IMR-90 (cell line): ENCODE results near the gene UBXN11. TPM values are rescaled to one million over a fixed set of nuclear protein-coding genes. Genes with fewer than 3 reads are reported as not detected.
A peak's percentile ranks its signal among the peaks of the same experiment; 100 is the strongest.

Experiments
- ATAC-seq: fragments of 200-7000 bp; cut with Tn5 transposase; 2 replicates; pipeline ENCODE4 v1.9.1; 2020; ENCODE audit warnings: low read depth, mild to moderate bottlenecking, moderate library complexity
- BruUV-seq: library from RNA; stranded (reverse); fragments of 400-500 nt; replicated peaks from 2 replicates; lab custom pipeline; 2021; lab: Mats Ljungman, UMichigan
- CTCF ChIA-PET: fragments of 300-600 bp; formaldehyde crosslinking; extraction: SDS; loops from one replicate; lab custom pipeline; 2021; ENCODE audit warnings: antibody characterized with exemption; lab: Yijun Ruan, JAX
- POLR2A ChIA-PET: fragments of 300-600 bp; sonication (Branson Sonifier 250); formaldehyde crosslinking; loops from one replicate; lab custom pipeline; 2022; ENCODE audit warnings: antibody characterized with exemption; ENCODE audit not compliant: unreplicated experiment; lab: Charles Lee
- DNase-seq: peaks from one replicate; pipeline ENCODE4 v3.0.0; 2013
- H2AFZ ChIP-seq: replicated peaks from 2 replicates; pipeline ENCODE3; 2013; ENCODE audit warnings: low read length, mild to moderate bottlenecking; ENCODE audit not compliant: poor library complexity
- H2AK5ac ChIP-seq: 2 replicates; pipeline ENCODE4 v1.6.1; 2013; ENCODE audit warnings: low read depth, low read length, inconsistent platforms
- H2AK9ac ChIP-seq: replicated peaks from 2 replicates; pipeline ENCODE3; 2013; ENCODE audit warnings: mild to moderate bottlenecking, low read depth, low read length, moderate library complexity; ENCODE audit not compliant: poor library complexity
- H2BK120ac ChIP-seq: 2 replicates; pipeline ENCODE4 v1.6.1; 2013; ENCODE audit warnings: low read depth, low read length, inconsistent platforms
- H2BK15ac ChIP-seq: 3 replicates; pipeline ENCODE4 v1.6.1; 2013; ENCODE audit warnings: low read depth, low read length, inconsistent platforms
- H2BK20ac ChIP-seq: 2 replicates; pipeline ENCODE4 v1.6.1; 2013; ENCODE audit warnings: low read depth, mild to moderate bottlenecking, inconsistent platforms, low read length, moderate library complexity
- H2BK5ac ChIP-seq: 2 replicates; pipeline ENCODE4 v1.6.1; 2013; ENCODE audit warnings: mild to moderate bottlenecking, low read depth, low read length, inconsistent platforms; ENCODE audit not compliant: poor library complexity, severe bottlenecking
- H3K14ac ChIP-seq: replicated peaks from 2 replicates; pipeline ENCODE4 v1.6.1; 2013; ENCODE audit warnings: low read depth, low read length, inconsistent platforms
- H3K18ac ChIP-seq: 2 replicates; pipeline ENCODE4 v1.6.1; 2013; ENCODE audit warnings: low read depth, low read length, control low read depth
- H3K23ac ChIP-seq: 2 replicates; pipeline ENCODE4 v1.6.1; 2013; ENCODE audit warnings: low read depth, low read length, inconsistent platforms
- H3K27ac ChIP-seq: 2 replicates; pipeline ENCODE4 v1.5.1; 2013; ENCODE audit warnings: mild to moderate bottlenecking, control low read depth, low read length; ENCODE audit not compliant: insufficient read depth
- H3K27me3 ChIP-seq: 2 replicates; pipeline ENCODE4 v1.6.1; 2013; ENCODE audit warnings: low read length; ENCODE audit not compliant: control insufficient read depth, insufficient read depth
- H3K36me3 ChIP-seq: 2 replicates; pipeline ENCODE4 v1.6.1; 2013; ENCODE audit warnings: low read length, mixed read lengths; ENCODE audit not compliant: control insufficient read depth, insufficient read depth
- H3K4ac ChIP-seq: 2 replicates; pipeline ENCODE4 v1.6.1; 2013; ENCODE audit warnings: low read depth, low read length, inconsistent platforms
- H3K4me1 ChIP-seq: 2 replicates; pipeline ENCODE4 v1.6.1; 2013; ENCODE audit warnings: low read length, mixed read lengths; ENCODE audit not compliant: control insufficient read depth, insufficient read depth
- H3K4me2 ChIP-seq: 2 replicates; pipeline ENCODE4 v1.6.1; 2013; ENCODE audit warnings: low read depth, mild to moderate bottlenecking, control low read depth, low read length, moderate library complexity
- H3K4me3 ChIP-seq: 2 replicates; pipeline ENCODE4 v1.5.1; 2013; ENCODE audit warnings: low read depth, mild to moderate bottlenecking, control low read depth, low read length, moderate library complexity; ENCODE audit not compliant: insufficient read depth
- H3K56ac ChIP-seq: 2 replicates; pipeline ENCODE4 v1.6.1; 2013; ENCODE audit warnings: low read length, inconsistent platforms; ENCODE audit not compliant: insufficient read depth; ENCODE audit errors: extremely low read depth
- H3K79me1 ChIP-seq, 2 experiments: 2 replicates each; pipeline ENCODE4 v1.6.1; 2013; ENCODE audit warnings: low read length in 2 of 2, inconsistent platforms in 1 of 2, low read depth in 1 of 2
- H3K9ac ChIP-seq: 2 replicates; pipeline ENCODE4 v1.6.1; 2013; ENCODE audit warnings: low read depth, low read length, control low read depth
- H3K9me1 ChIP-seq: 2 replicates; pipeline ENCODE4 v1.6.1; 2013; ENCODE audit warnings: low read length, inconsistent platforms; ENCODE audit not compliant: insufficient read depth
- H3K9me3 ChIP-seq: 2 replicates; pipeline ENCODE4 v1.6.1; 2013; ENCODE audit warnings: low read length; ENCODE audit not compliant: control insufficient read depth, insufficient read depth
- H4K20me1 ChIP-seq: 2 replicates; pipeline ENCODE4 v1.6.1; 2013; ENCODE audit warnings: low read length, inconsistent platforms; ENCODE audit not compliant: insufficient read depth
- H4K5ac ChIP-seq: 2 replicates; pipeline ENCODE4 v1.6.1; 2013; ENCODE audit warnings: mild to moderate bottlenecking, low read depth, low read length, control low read depth
- H4K8ac ChIP-seq, 2 experiments: 2 replicates each; pipeline ENCODE4 v1.6.1; 2013; ENCODE audit warnings: low read depth in 2 of 2, low read length in 2 of 2, control low read depth in 1 of 2, inconsistent platforms in 1 of 2
- H4K91ac ChIP-seq: 2 replicates; pipeline ENCODE4 v1.6.1; 2013; ENCODE audit warnings: low read depth, low read length, inconsistent platforms; ENCODE audit not compliant: insufficient read depth
- CHD1 ChIP-seq: IDR thresholded peaks from 2 replicates; pipeline ENCODE4 v1.6.1; 2012; ENCODE audit warnings: low read depth, low read length, improper control_type of control experiment
- NFE2L2 ChIP-seq: fragments of 150-350 bp; IDR thresholded peaks from 2 replicates; pipeline ENCODE4 v1.6.1; 2016; ENCODE audit warnings: low read depth, mild to moderate bottlenecking, low read length
- WGBS, 2 experiments: methylation state at CpG; one replicate each; pipeline versions ENCODE4 v1.1.5 to v1.1.7; 2013; ENCODE audit warnings: missing lambda C conversion rate in 2 of 2; ENCODE audit not compliant: insufficient read length in 1 of 2; ENCODE audit errors: extremely low coverage in 2 of 2; 5-methylcytosine and 5-hydroxymethylcytosine counted together
- dilution Hi-C: fragments of 300-500 bp; cut with HindIII; formaldehyde crosslinking; loops from one replicate; pipeline ENCODE4 v1.14.3; 2018; ENCODE audit warnings: low sequenced_read_pairs; ENCODE audit not compliant: unreplicated experiment
- in situ Hi-C: fragments of 300-500 bp; cut with MboI; formaldehyde crosslinking; loops from 3 replicates; pipeline ENCODE4 v1.14.3; 2019; ENCODE audit warnings: low sequenced_read_pairs, inconsistent platforms, mixed read lengths
- intact Hi-C: fragments of 100-400 bp; cut with micrococcal nuclease; formaldehyde crosslinking; loops from 2 replicates; pipeline ENCODE4 v1.10.0; 2022
- polyA plus RNA-seq, 3 experiments: library from polyadenylated mRNA; depleted of rRNA; stranded (reverse); fragments of >200 nt; gene quantifications; 2 replicates each; pipeline ENCODE4 v1.2.3, GENCODE V29; 2012; ENCODE audit warnings: low replicate concordance in 1 of 3
- total RNA-seq: library from RNA; depleted of rRNA; stranded (reverse); fragments of >200 nt; gene quantifications from 2 replicates; pipeline ENCODE4 v1.2.3, GENCODE V29; 2012

Gene UBXN11
- total and polyA plus RNA-seq, 2 of the 4 experiments (the other 2 are of a cell fraction) = 5.2 to 17.0 TPM

DNA sequence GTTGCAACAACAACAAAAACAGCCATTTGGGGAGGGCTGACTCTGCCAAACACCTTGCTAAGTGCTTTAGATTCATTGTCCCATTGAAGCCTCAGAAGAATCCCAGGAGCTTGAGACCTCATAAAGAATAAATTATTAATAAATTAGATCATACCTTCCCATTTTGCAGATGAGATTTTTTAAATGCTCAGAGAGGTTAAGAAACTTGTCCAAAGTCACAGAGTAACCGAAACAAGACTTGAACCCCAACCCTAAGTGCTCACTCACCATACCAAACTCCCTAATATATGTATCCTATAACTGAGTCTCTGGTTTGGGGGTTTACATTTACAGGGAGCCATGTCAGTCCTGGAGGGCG lies 43.9 kb upstream of the UBXN11 start:
- CTCF ChIA-PET = no interaction called here

More for the DNA sequence above, 43.9 kb upstream of the UBXN11 start:
- H2BK20ac ChIP-seq = no peak overlapping the region
- H3K36me3 ChIP-seq = no peaks in the 10 kb centered on the region
- ATAC-seq (no peak), DNase-seq (no peak)
- H3K4me1 ChIP-seq = peaks cover 9% of the 10 kb centered on the region
- in situ Hi-C loops (no loop called here), intact Hi-C loops (no loop called here), dilution Hi-C loops (no loop called here)
- H2AFZ ChIP-seq = no peak overlapping the region
- H4K8ac ChIP-seq = peak overlapping the region in 1 of 2 experiments; percentile 9; a peak in 1 of 4 replicates
- no peak overlapping the region for H2BK15ac ChIP-seq
- POLR2A ChIA-PET = no interaction called here
- no peak overlapping the region for H3K23ac ChIP-seq
- H3K56ac ChIP-seq = no peak overlapping the region
- TF ChIP-seq CHD1 = no peak
- no peak for TF ChIP-seq NFE2L2
- no peak overlapping the region for H2BK5ac ChIP-seq
- no peak overlapping the region for H3K4me2 ChIP-seq
- H3K4me3 ChIP-seq = no peak overlapping the region
- H4K5ac ChIP-seq = no peak overlapping the region
- H3K4ac ChIP-seq = no peak overlapping the region
- H3K18ac ChIP-seq = no peak overlapping the region
- no TSS peak for BruUV-seq
- H2AK5ac ChIP-seq = no peak overlapping the region
- no peak overlapping the region for H2AK9ac ChIP-seq
- peaks cover 9% of the 10 kb centered on the region; the same call in 1 of the 2 replicates for H3K9me1 ChIP-seq
- peak overlapping the region; percentile 13; the same call in 1 of the 2 replicates for H2BK120ac ChIP-seq
- H4K20me1 ChIP-seq = no peaks in the 10 kb centered on the region; the same call in 1 of the 2 replicates
- 0 out of 2 replicates have a peak overlapping the region, but pooled peaks have one; percentile 62 for H3K14ac ChIP-seq
- peaks cover 21% of the 10 kb centered on the region for H3K27me3 ChIP-seq
- H4K91ac ChIP-seq = no peak overlapping the region
- WGBS, 2 experiments = no CpG with 5 or more reads among the region's 2 CpGs
- H3K9me3 ChIP-seq = no peaks in the 10 kb centered on the region
- H3K9ac ChIP-seq = no peak overlapping the region
- no peak overlapping the region for H3K27ac ChIP-seq
- no peaks in the 10 kb centered on the region for H3K79me1 ChIP-seq
